Keratinocyte (primary cell): ENCODE data around the gene STMN3. TPM values are rescaled to one million over a fixed set of nuclear protein-coding genes. Genes with fewer than 3 reads are reported as not detected.

ENCODE experiments used
- DNase-seq: peaks from one replicate; pipeline ENCODE4 v3.0.0-alpha.2; 2011; ENCODE audit warnings: low read depth, missing footprints, low spot score
- FAIRE-seq: peaks from 2 replicates; lab custom pipeline; 2011; peaks lifted over from hg19 to GRCh38; lab: Jason Lieb, UNC
- H2AFZ ChIP-seq: 2 replicates; pipeline ENCODE4 v1.6.0; 2012; ENCODE audit warnings: low read length, control low read depth, inconsistent platforms; ENCODE audit not compliant: control insufficient read depth
- H3K27ac ChIP-seq: 2 replicates; pipeline ENCODE4 v1.5.1; 2011; ENCODE audit warnings: low read length; ENCODE audit not compliant: control insufficient read depth, insufficient read depth
- H3K27me3 ChIP-seq: 3 replicates; pipeline ENCODE4 v1.6.0; 2011; ENCODE audit warnings: low read length; ENCODE audit not compliant: control insufficient read depth, insufficient read depth; ENCODE audit errors: extremely low read depth
- H3K36me3 ChIP-seq, 2 experiments: 2 replicates in 1 of 2; 3 replicates in 1 of 2; pipeline ENCODE4 v1.5.1; 2011; ENCODE audit warnings: low read length in 2 of 2, mild to moderate bottlenecking in 1 of 2; ENCODE audit not compliant: control insufficient read depth in 2 of 2, insufficient read depth in 2 of 2; ENCODE audit errors: extremely low read depth in 1 of 2
- H3K4me1 ChIP-seq: 3 replicates; pipeline ENCODE4 v1.5.1; 2011; ENCODE audit warnings: low read length; ENCODE audit not compliant: control insufficient read depth, insufficient read depth; ENCODE audit errors: extremely low read depth
- H3K4me2 ChIP-seq: 3 replicates; pipeline ENCODE4 v1.6.0; 2011; ENCODE audit warnings: low read depth, low read length; ENCODE audit not compliant: control insufficient read depth, insufficient read depth; ENCODE audit errors: extremely low read depth
- H3K4me3 ChIP-seq, 3 experiments: fragments of 200-600 bp in 1 of 3; sonication (generic) in 1 of 3; 2 replicates in 2 of 3; 3 replicates in 1 of 3; pipeline ENCODE4 v1.5.1; 2011 to 2016; ENCODE audit warnings: low read length in 3 of 3, mild to moderate bottlenecking in 3 of 3, control low read depth in 2 of 3, inconsistent platforms in 1 of 3, low read depth in 1 of 3, mixed read lengths in 1 of 3, mixed run types in 1 of 3, moderate library complexity in 1 of 3; ENCODE audit not compliant: control insufficient read depth in 2 of 3, insufficient read depth in 2 of 3; ENCODE audit errors: extremely low read depth in 1 of 3
- H3K79me2 ChIP-seq: 2 replicates; pipeline ENCODE4 v1.6.0; 2012; ENCODE audit warnings: low read length; ENCODE audit not compliant: control insufficient read depth, insufficient read depth
- H3K9ac ChIP-seq: 3 replicates; pipeline ENCODE4 v1.6.0; 2011; ENCODE audit warnings: low read length; ENCODE audit not compliant: control insufficient read depth, insufficient read depth; ENCODE audit errors: extremely low read depth
- H3K9me1 ChIP-seq: 3 replicates; pipeline ENCODE4 v1.6.0; 2011; ENCODE audit warnings: low read length; ENCODE audit not compliant: control insufficient read depth, insufficient read depth; ENCODE audit errors: extremely low read depth
- H3K9me3 ChIP-seq: 2 replicates; pipeline ENCODE4 v1.5.1; 2012; ENCODE audit warnings: low read depth, low read length; ENCODE audit not compliant: control insufficient read depth
- H4K20me1 ChIP-seq: 3 replicates; pipeline ENCODE4 v1.6.0; 2011; ENCODE audit warnings: low read length; ENCODE audit not compliant: control insufficient read depth, insufficient read depth; ENCODE audit errors: extremely low read depth
- CTCF ChIP-seq, 3 experiments: IDR thresholded peaks in 1 of 3; conservative IDR thresholded peaks in 1 of 3; optimal IDR thresholded peaks in 1 of 3; 2 replicates in 2 of 3; 3 replicates in 1 of 3; pipeline versions ENCODE3 to v1.5.1; 2011; ENCODE audit warnings: low read length in 3 of 3, mild to moderate bottlenecking in 3 of 3, moderate library complexity in 2 of 3, control low read depth in 1 of 3, inconsistent platforms in 1 of 3; ENCODE audit not compliant: insufficient read depth in 2 of 3; ENCODE audit errors: extremely low read depth in 1 of 3
- EZH2 ChIP-seq: IDR thresholded peaks from one replicate; pipeline ENCODE4 v1.6.1; 2012; ENCODE audit warnings: inconsistent platforms, mild to moderate bottlenecking, low read length, moderate library complexity
- dilution Hi-C: fragments of 300-500 bp; cut with MboI; formaldehyde crosslinking; loops from one replicate; pipeline ENCODE4 v1.7.0; 2020; ENCODE audit warnings: low sequenced_read_pairs; ENCODE audit not compliant: extremely low pct_ligation_motif_present
- polyA plus RNA-seq, 5 experiments: library from polyadenylated mRNA; depleted of rRNA in 3 of 5; stranded (reverse) in 3 of 5; stranded (forward) in 1 of 5; unstranded in 1 of 5; fragments of >200 nt; gene quantifications; 1 replicate in 1 of 5; 2 replicates in 3 of 5; 3 replicates in 1 of 5; pipeline versions ENCODE4 v1.2.1 to v1.2.3, GENCODE V29; 2011 to 2012; ENCODE audit warnings: missing spikeins in 2 of 5, low read depth in 1 of 5, low replicate concordance in 1 of 5

STMN3 gene
- polyA plus RNA-seq, 1 donor (not counting 4 experiments of a cell fraction or from before 2014, with no cell fraction given), result 12.0 TPM

- no peaks in the 10 kb centered on the region for H3K27me3 ChIP-seq
- dilution Hi-C loops, result no loop called here
- H3K27ac ChIP-seq, result peak overlapping the region; percentile 84
- peak; percentile 79 for DNase-seq
- peak overlapping the region; percentile 72 for H3K9ac ChIP-seq
- peak overlapping the region; percentile 99 for H3K4me2 ChIP-seq
- H3K36me3 ChIP-seq, result peaks cover 5 to 11% of the 10 kb centered on the region in 2 experiments
- H4K20me1 ChIP-seq, result no peaks in the 10 kb centered on the region
- no peak overlapping the region for H2AFZ ChIP-seq
- peaks cover 16% of the 10 kb centered on the region for H3K79me2 ChIP-seq
- no peaks in the 10 kb centered on the region for H3K9me1 ChIP-seq
- H3K9me3 ChIP-seq, result no peaks in the 10 kb centered on the region
- no peak for TF ChIP-seq CTCF (optimal IDR thresholded peaks at IDR 0.05 in 1 of 3, IDR thresholded peaks at IDR 0.05 in 1 of 3, conservative IDR thresholded peaks at IDR 0.05 in 1 of 3; ENCODE audit: extremely low read depth in 1 of 3, insufficient read depth in 2 of 3, low read length in 3 of 3)
- no peak for TF ChIP-seq EZH2
- peak; percentile 53 for FAIRE-seq
- H3K4me3 ChIP-seq, result peak overlapping the region; percentile 55 to 92 (median 79)
- peaks cover 45% of the 10 kb centered on the region for H3K4me1 ChIP-seq
Observed at GRCh38 chr20:63698739-63699465, 45.7 kb upstream of the STMN3 start.

- Histone ChIP-seq H3K9ac (peak overlapping the region; percentile 72), H3K4me1 (peaks cover 45% of the 10 kb centered on the region), H3K27ac (peak overlapping the region; percentile 84), H3K79me2 (peaks cover 16% of the 10 kb centered on the region), H3K36me3 (peaks cover 2 to 8% of the 10 kb centered on the region in 2 experiments), H3K4me3 (peak overlapping the region; percentile 55 to 92 (median 79)), H4K20me1 (no peaks in the 10 kb centered on the region), H3K9me1 (no peaks in the 10 kb centered on the region), H3K4me2 (peak overlapping the region; percentile 99), H2AFZ (no peak overlapping the region), H3K27me3 (no peaks in the 10 kb centered on the region), H3K9me3 (no peaks in the 10 kb centered on the region)
- FAIRE-seq, result no peak
- dilution Hi-C loops, result no loop called here
- TF ChIP-seq EZH2 (no peak), CTCF (optimal IDR thresholded peaks at IDR 0.05 in 1 of 3, IDR thresholded peaks at IDR 0.05 in 1 of 3, conservative IDR thresholded peaks at IDR 0.05 in 1 of 3; ENCODE audit: extremely low read depth in 1 of 3, insufficient read depth in 2 of 3, low read length in 3 of 3) (no peak)
- DNase-seq, result no peak
Observed at GRCh38 chr20:63697868-63698545, 44.8 kb upstream of the STMN3 start.
